H1 (cell line): ENCODE data around the gene TEAD4. TPM values are rescaled to one million over a fixed set of nuclear protein-coding genes. Genes with fewer than 3 reads are reported as not detected.

Source experiments
- ATF3 ChIP-seq: IDR thresholded peaks from 2 replicates; pipeline ENCODE4 v1.6.1; 2011; ENCODE audit warnings: low read depth, mild to moderate bottlenecking, low read length; ENCODE audit not compliant: insufficient read depth
- CHD1 ChIP-seq: IDR thresholded peaks from 2 replicates; pipeline ENCODE4 v1.6.1; 2012; ENCODE audit warnings: low read depth, low read length, improper control_type of control experiment
- CHD7 ChIP-seq: fragments of 300-600 bp; sonication (generic); IDR thresholded peaks from 2 replicates; pipeline ENCODE4 v1.7.1; 2012; ENCODE audit warnings: low read length, moderate library complexity, mild to moderate bottlenecking, inconsistent platforms; ENCODE audit not compliant: insufficient replicate concordance
- CREB1 ChIP-seq: IDR thresholded peaks from 2 replicates; pipeline ENCODE4 v1.6.1; 2012; ENCODE audit warnings: inconsistent platforms
- EZH2 ChIP-seq: fragments of 200-600 bp; sonication (generic); IDR thresholded peaks from 2 replicates; pipeline ENCODE4 v1.7.1; 2012; ENCODE audit warnings: low read depth, mild to moderate bottlenecking, moderate library complexity, low read length, inconsistent platforms; ENCODE audit not compliant: severe bottlenecking
- HDAC6 ChIP-seq: IDR thresholded peaks from one replicate; pipeline ENCODE4 v1.7.1; 2012; ENCODE audit warnings: low read depth, mild to moderate bottlenecking, inconsistent platforms, low read length, moderate library complexity
- POLR2AphosphoS5 ChIP-seq: IDR thresholded peaks from 2 replicates; pipeline ENCODE4 v1.6.1; 2011; ENCODE audit warnings: low read depth, low read length
- RAD21 ChIP-seq, 2 experiments: IDR thresholded peaks in 1 of 2; conservative IDR thresholded peaks in 1 of 2; 2 replicates each; pipeline ENCODE4 v1.6.1; 2011; ENCODE audit warnings: low read depth in 2 of 2, low read length in 2 of 2, improper control_type of control experiment in 1 of 2, inconsistent platforms in 1 of 2, mild to moderate bottlenecking in 1 of 2, moderate library complexity in 1 of 2
- SUZ12 ChIP-seq: fragments of 200-600 bp; sonication (generic); IDR thresholded peaks from 2 replicates; pipeline ENCODE4 v1.6.1; 2012; ENCODE audit warnings: mild to moderate bottlenecking, inconsistent platforms, low read length, moderate library complexity, mixed read lengths
- polyA plus RNA-seq, 7 experiments: library from polyadenylated mRNA; depleted of rRNA in 3 of 7; stranded (reverse) in 5 of 7; unstranded in 2 of 7; fragments of >200 nt in 5 of 7; fragments of 200-250 nt in 2 of 7; gene quantifications; 1 replicate in 5 of 7; 2 replicates in 1 of 7; 4 replicates in 1 of 7; pipeline versions ENCODE4 v1.2.1 to v1.2.3, GENCODE V29; 2011 to 2013; ENCODE audit warnings: missing spikeins in 2 of 7, mixed read lengths in 2 of 7
- total RNA-seq: library from RNA; stranded (reverse); fragmentation: NEBNext Ultra II Directional; extraction: Animal tissue kit (Norgen Biotek cat#: 25700); gene quantifications from 2 replicates; pipeline ENCODE4 v1.2.1, GENCODE V29; 2021

Gene TEAD4
- total and polyA plus RNA-seq, 2 of the 8 experiments (the other 6 are each of a cell fraction or from before 2014, with no cell fraction given): 56.7 to 116 TPM

- TF ChIP-seq CHD7 (no peak), EZH2 (no peak), RAD21 (IDR thresholded peaks at IDR 0.05 in 1 of 2, conservative IDR thresholded peaks at IDR 0.05 in 1 of 2; ENCODE audit: low read depth in 2 of 2, low read length in 2 of 2) (no peak), SUZ12 (no peak), ATF3 (no peak), HDAC6 (no peak), CREB1 (no peak), CHD1 (no peak), POLR2AphosphoS5 (no peak)
These were observed 51.2 kb downstream of the TEAD4 start (continued) for GRCh38 chr12:3010214-3010930.
